K562 (cell line): ENCODE measurements around the gene CBX2. TPM values are rescaled to one million over a fixed set of nuclear protein-coding genes. Genes with fewer than 3 reads are reported as not detected.

Source experiments
- CREB3 ChIP-seq: fragments of 450-650 bp; conservative IDR thresholded peaks from 2 replicates; pipeline ENCODE4 v1.6.1; 2016; ENCODE audit warnings: missing genetic modification characterization, low read depth, mild to moderate bottlenecking, missing compliant biosample characterization, moderate library complexity
- NR2C2 ChIP-seq, 2 experiments: fragments of 200-800 bp in 1 of 2; sonication (Bioruptor generic) in 1 of 2; sonication (generic) in 1 of 2; formaldehyde crosslinking in 1 of 2; IDR thresholded peaks; 2 replicates each; pipeline versions ENCODE4 v1.6.1 to v1.8.0; 2016 to 2022; ENCODE audit warnings: mild to moderate bottlenecking in 1 of 2, missing compliant biosample characterization in 1 of 2, missing genetic modification characterization in 1 of 2, missing genetic modification reagents in 1 of 2
- ZNF583 ChIP-seq: fragments of 250-450 bp; sonication (Bioruptor Pico); IDR thresholded peaks from 2 replicates; pipeline ENCODE4 v1.4.0; 2020
- polyA plus RNA-seq, 8 experiments: library from polyadenylated mRNA; depleted of rRNA in 4 of 8; stranded (reverse) in 5 of 8; unstranded in 3 of 8; fragments of >200 nt; fragmentation: Nextera tagmentation in 2 of 8; fragmentation: Illumina TruSeq in 1 of 8; extraction: Ambion mirVana in 2 of 8; extraction: Trizol in 1 of 8; gene quantifications; 2 replicates each; pipeline versions ENCODE4 v1.2.1 to v1.2.3, GENCODE V29; 2011 to 2014; ENCODE audit warnings: inconsistent platforms in 1 of 8, missing spikeins in 1 of 8
- total RNA-seq, 7 experiments: library from RNA; depleted of rRNA in 6 of 7; stranded (reverse); fragments of >200 nt in 6 of 7; fragmentation: Illumina TruSeq in 2 of 7; extraction: Trizol in 2 of 7; gene quantifications; 2 replicates each; pipeline versions ENCODE4 v1.2.1 to v1.2.3, GENCODE V29; 2011 to 2021; ENCODE audit warnings: low replicate concordance in 1 of 7
- TF ChIP-seq, protein P1 (sequence below): sonication (generic); formaldehyde crosslinking; IDR thresholded peaks from 2 replicates; pipeline ENCODE4 v1.8.0; 2022; ENCODE audit warnings: mild to moderate bottlenecking, missing genetic modification reagents, borderline replicate concordance
- TF ChIP-seq, protein P2 (sequence below): sonication (generic); formaldehyde crosslinking; IDR thresholded peaks from 2 replicates; pipeline ENCODE4 v1.8.0; 2022; ENCODE audit warnings: mild to moderate bottlenecking, missing genetic modification reagents

Gene CBX2
- total and polyA plus RNA-seq, 9 of the 15 experiments (the other 6 are each of a cell fraction or from before 2014, with no cell fraction given): 0.66 to 26.9 (median 13.9) TPM

- TF ChIP-seq CREB3 (0 out of 2 replicates have a peak, but pooled peaks have one; percentile 26), ZNF583 (CRISPR knock-in tag) (no peak), NR2C2 (CRISPR knock-in tag; IDR thresholded peaks at IDR 0.05) (no peak), NR2C2 (tag; IDR thresholded peaks at IDR 0.05) (peak; percentile 31; the same call in 1 of the 2 replicates)
- TF ChIP-seq, protein P1, sequence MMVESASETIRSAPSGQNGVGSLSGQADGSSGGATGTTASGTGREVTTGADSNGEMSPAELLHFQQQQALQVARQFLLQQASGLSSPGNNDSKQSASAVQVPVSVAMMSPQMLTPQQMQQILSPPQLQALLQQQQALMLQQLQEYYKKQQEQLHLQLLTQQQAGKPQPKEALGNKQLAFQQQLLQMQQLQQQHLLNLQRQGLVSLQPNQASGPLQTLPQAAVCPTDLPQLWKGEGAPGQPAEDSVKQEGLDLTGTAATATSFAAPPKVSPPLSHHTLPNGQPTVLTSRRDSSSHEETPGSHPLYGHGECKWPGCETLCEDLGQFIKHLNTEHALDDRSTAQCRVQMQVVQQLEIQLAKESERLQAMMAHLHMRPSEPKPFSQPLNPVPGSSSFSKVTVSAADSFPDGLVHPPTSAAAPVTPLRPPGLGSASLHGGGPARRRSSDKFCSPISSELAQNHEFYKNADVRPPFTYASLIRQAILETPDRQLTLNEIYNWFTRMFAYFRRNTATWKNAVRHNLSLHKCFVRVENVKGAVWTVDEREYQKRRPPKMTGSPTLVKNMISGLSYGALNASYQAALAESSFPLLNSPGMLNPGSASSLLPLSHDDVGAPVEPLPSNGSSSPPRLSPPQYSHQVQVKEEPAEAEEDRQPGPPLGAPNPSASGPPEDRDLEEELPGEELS (CRISPR knock-in tag): no peak
- TF ChIP-seq, protein P2, sequence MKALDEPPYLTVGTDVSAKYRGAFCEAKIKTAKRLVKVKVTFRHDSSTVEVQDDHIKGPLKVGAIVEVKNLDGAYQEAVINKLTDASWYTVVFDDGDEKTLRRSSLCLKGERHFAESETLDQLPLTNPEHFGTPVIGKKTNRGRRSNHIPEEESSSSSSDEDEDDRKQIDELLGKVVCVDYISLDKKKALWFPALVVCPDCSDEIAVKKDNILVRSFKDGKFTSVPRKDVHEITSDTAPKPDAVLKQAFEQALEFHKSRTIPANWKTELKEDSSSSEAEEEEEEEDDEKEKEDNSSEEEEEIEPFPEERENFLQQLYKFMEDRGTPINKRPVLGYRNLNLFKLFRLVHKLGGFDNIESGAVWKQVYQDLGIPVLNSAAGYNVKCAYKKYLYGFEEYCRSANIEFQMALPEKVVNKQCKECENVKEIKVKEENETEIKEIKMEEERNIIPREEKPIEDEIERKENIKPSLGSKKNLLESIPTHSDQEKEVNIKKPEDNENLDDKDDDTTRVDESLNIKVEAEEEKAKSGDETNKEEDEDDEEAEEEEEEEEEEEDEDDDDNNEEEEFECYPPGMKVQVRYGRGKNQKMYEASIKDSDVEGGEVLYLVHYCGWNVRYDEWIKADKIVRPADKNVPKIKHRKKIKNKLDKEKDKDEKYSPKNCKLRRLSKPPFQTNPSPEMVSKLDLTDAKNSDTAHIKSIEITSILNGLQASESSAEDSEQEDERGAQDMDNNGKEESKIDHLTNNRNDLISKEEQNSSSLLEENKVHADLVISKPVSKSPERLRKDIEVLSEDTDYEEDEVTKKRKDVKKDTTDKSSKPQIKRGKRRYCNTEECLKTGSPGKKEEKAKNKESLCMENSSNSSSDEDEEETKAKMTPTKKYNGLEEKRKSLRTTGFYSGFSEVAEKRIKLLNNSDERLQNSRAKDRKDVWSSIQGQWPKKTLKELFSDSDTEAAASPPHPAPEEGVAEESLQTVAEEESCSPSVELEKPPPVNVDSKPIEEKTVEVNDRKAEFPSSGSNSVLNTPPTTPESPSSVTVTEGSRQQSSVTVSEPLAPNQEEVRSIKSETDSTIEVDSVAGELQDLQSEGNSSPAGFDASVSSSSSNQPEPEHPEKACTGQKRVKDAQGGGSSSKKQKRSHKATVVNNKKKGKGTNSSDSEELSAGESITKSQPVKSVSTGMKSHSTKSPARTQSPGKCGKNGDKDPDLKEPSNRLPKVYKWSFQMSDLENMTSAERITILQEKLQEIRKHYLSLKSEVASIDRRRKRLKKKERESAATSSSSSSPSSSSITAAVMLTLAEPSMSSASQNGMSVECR (CRISPR knock-in tag): no peak
Measured at GRCh38 chr17:79732804-79733691, 44.9 kb upstream of the CBX2 start (continued).
